GM18909 (cell line): Measurements from ENCODE around the gene SMIM10L1.

ENCODE experiments used
- ATAC-seq: cut with Tn5 transposase; IDR thresholded peaks from one replicate; pipeline ENCODE4 v1.9.1; 2021; ENCODE audit warnings: mild to moderate bottlenecking; ENCODE audit not compliant: unreplicated experiment, poor library complexity

Gene SMIM10L1

DNA sequence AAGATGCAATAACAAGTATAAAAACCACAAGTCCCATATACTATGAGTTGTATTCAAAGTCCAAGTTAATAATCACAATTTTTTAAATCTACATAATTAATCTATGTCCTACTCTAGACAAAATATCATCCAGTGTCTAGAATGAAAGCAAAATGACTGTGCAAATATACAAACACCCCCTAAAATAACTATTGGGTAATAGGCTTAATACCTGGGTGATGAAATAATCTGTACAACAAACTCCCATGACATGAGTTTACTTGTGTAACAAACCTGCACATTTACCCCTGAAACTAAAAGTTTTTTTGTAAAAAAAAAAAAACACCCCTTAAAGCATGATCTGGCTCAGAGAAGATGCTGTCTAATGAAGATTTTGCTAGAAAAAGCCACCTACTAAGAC lies 11.5 kb downstream of the SMIM10L1 start:
- no peak for ATAC-seq

DNA sequence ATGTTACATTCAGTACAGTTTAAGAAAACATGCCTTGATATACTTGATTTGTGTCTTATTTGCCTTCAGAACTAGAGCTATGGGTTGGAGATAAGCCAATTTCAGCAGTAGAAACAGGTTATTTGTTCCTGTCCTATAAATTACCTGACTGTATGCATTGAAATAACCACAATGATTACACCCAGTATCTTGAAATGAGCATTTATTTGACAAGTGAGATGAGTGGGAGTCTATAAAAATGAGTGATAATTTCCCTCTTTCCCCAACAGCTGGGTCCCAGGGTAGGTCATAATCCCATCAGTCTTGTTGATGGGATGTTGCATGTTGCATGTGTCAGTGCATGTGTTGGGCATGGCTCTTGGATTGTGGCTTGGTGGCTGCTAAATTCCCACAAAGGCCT lies 12.0 kb downstream of the SMIM10L1 start:
- no peak for ATAC-seq

DNA sequence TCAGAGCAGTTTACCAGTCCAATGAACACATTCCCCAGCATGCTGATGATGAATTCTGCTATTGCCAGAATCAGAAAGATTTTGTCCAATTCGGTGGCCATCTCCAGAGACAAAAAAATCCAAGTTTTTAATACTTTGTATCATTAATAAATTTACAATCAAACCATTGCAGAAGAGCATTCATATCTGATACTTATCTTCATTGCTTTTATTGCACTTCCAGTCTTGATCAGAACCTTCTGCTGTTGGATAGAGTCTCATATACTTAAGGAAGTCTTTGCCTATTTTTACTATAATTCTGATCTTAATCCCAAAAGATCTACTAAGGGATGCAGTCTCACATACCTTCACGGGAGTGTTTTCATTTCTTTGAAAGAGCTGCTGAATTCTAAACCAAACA lies 15.8 kb downstream of the SMIM10L1 start, which contains the start of gene TAS2R42:
Gene TAS2R42, minus strand, starts transcription at position 101 of the 400 bp plus-strand sequence. Its CDS starts 0 bp downstream, at position 101.
- ATAC-seq, result no peak

DNA sequence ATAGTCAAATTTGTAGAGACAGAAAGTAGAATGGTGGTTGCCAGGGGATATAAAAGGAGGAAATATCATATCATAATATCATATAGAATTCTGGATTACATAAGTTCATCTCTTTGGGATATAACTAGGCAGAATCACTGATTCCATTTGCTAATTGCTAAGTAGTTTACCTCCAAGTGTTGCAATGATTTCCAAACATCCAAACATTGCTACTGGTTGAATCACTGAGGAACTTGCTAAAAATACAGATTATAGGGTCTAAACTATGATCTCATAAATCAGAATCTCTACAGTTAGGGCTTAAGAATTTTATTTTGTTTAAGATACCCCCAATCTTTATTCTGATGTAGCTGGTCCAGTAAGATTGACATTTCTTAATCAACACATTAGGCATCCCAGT lies 31.8 kb downstream of the SMIM10L1 start:
- no peak for ATAC-seq

DNA sequence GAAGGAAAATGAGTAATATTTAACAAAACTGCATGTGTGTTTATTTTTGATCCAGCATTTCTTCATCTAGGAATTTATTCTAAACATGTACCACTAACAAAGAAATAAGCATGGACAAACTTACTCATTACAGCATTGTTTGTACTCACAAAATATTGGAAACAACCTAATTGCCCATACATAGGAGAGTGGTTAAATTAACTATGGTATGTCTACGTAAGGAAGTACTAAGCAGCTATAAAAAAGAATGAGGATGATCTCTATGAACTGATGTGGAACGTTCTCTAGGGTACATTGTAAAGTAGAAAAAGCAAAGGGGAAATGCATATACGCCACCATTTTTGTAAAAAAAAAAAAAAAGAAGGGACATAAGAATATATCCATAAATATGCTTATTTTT lies 33.2 kb downstream of the SMIM10L1 start:
- ATAC-seq, result no peak

DNA sequence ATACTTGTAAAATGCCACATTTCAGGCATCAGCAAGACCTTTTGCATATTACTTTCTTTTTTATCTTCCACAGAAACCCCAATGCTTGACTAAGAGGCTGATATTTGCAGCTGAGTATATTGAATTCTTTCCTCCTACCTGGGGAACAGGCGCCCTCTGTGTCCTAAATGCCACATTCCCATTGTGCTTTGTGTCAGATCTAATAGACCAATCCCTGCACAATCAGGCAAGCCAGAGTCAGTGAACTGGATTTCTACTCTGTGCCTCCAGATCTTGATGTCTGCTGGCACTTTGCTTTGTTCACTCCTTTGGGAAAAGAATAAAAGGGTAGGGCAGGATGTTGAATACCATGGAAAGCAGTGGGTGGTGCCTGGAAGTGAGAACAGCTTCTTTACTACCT lies 38.1 kb downstream of the SMIM10L1 start:
- ATAC-seq, result no peak
